Measurements from ENCODE around the gene ZNF844.

DNA sequence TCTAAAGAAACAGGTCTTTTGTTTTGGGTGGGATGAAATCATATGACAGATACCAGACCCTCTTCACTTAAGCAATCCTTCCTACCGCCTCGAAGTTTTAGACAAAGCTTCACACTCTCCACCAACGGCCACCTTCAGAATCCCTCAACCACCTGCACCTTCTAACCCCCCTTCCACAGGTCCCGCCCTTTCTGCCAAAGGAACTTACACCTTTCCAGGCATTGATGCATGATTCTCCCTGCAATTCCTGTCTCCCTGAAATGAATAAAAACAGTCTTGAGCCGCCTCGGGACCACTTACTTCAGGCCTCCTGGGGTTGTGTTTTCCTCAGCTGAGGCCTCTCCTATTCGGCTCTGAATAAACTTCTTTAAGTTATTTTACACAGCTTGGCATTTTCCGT lies 29.9 kb upstream of the ZNF844 start:
- TF ChIP-seq EZH2 (IDR thresholded peaks at IDR 0.05; ENCODE audit: borderline replicate concordance) (no peak), EZH2phosphoT487 (IDR thresholded peaks at IDR 0.05; ENCODE audit: low read depth, severe bottlenecking, unreplicated experiment) (no peak)
- TF ChIP-seq, protein P1, sequence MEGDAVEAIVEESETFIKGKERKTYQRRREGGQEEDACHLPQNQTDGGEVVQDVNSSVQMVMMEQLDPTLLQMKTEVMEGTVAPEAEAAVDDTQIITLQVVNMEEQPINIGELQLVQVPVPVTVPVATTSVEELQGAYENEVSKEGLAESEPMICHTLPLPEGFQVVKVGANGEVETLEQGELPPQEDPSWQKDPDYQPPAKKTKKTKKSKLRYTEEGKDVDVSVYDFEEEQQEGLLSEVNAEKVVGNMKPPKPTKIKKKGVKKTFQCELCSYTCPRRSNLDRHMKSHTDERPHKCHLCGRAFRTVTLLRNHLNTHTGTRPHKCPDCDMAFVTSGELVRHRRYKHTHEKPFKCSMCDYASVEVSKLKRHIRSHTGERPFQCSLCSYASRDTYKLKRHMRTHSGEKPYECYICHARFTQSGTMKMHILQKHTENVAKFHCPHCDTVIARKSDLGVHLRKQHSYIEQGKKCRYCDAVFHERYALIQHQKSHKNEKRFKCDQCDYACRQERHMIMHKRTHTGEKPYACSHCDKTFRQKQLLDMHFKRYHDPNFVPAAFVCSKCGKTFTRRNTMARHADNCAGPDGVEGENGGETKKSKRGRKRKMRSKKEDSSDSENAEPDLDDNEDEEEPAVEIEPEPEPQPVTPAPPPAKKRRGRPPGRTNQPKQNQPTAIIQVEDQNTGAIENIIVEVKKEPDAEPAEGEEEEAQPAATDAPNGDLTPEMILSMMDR (IDR thresholded peaks at IDR 0.05; ENCODE audit: poor library complexity) = no peak

All from hepatocyte (in vitro differentiated cells).